Fibroblast of skin of right quadriceps (primary cell): ENCODE measurements around the gene SGSM2.

Experiments used
- DNase-seq: peaks from one replicate; pipeline ENCODE4 v3.0.0-alpha.2; 2013

The SGSM2 gene

GRCh38 chr17:2387086-2388019 is 50.1 kb downstream of the SGSM2 start:
- no peak for DNase-seq

- no peak for DNase-seq
Measured at GRCh38 chr17:2388020-2388682, 50.9 kb downstream of the SGSM2 start.

GRCh38 chr17:2388683-2389055 is 51.4 kb downstream of the SGSM2 start:
- no peak for DNase-seq

- no peak for DNase-seq
Measured at GRCh38 chr17:2390199-2390836, 53.0 kb downstream of the SGSM2 start.

GRCh38 chr17:2391597-2392251 is 54.4 kb downstream of the SGSM2 start:
- no peak for DNase-seq

GRCh38 chr17:2392252-2393173 is 55.2 kb downstream of the SGSM2 start:
- peak; percentile 96 for DNase-seq

- peak; percentile 90 for DNase-seq
Measured at GRCh38 chr17:2393174-2393953, 56.1 kb downstream of the SGSM2 start.

- no peak for DNase-seq
Measured at GRCh38 chr17:2393954-2394749, 56.9 kb downstream of the SGSM2 start.

GRCh38 chr17:2394775-2395201 is 57.5 kb downstream of the SGSM2 start:
- DNase-seq, result no peak

GRCh38 chr17:2395258-2396181 is 58.2 kb downstream of the SGSM2 start:
- DNase-seq, result peak; percentile 26

GRCh38 chr17:2396192-2396567 is 58.9 kb downstream of the SGSM2 start:
- no peak for DNase-seq

- peak; percentile 97 for DNase-seq
Measured at GRCh38 chr17:2396568-2397246, 59.4 kb downstream of the SGSM2 start.

GRCh38 chr17:2397247-2398171 is 60.2 kb downstream of the SGSM2 start:
- DNase-seq, result no peak

GRCh38 chr17:2398182-2398581 is 60.9 kb downstream of the SGSM2 start:
- DNase-seq, result no peak

GRCh38 chr17:2398655-2399571 is 61.6 kb downstream of the SGSM2 start:
- DNase-seq, result peak; percentile 81
